ENCODE measurements around the gene AFMID. TPM values are rescaled to one million over a fixed set of nuclear protein-coding genes. Genes with fewer than 3 reads are reported as not detected.

Gene AFMID
- total RNA-seq, 2 experiments from 2014 or later, result 0.42 to 0.60 TPM

GRCh38 chr17:78174870-78175642, 12.1 kb upstream of the AFMID start:
- H3K4me1 Mint-ChIP-seq (ENCODE audit: low read depth), result peaks cover 56% of the 10 kb centered on the region
- CTCF ChIA-PET, result interaction anchor here (1.5 to 4.2 kb wide), 3 partner anchors 38 to 90 kb away, joined by 4 to 49 read pairs (median 11); no protein-coding TSS in a partner anchor

GRCh38 chr17:78175643-78175981, 11.6 kb upstream of the AFMID start:
- Histone ChIP-seq H3K27ac (ENCODE audit: low read depth in 1 of 2, low read length in 2 of 2) (no peak overlapping the region), H3K4me1 (ENCODE audit: insufficient read depth, low read length) (peaks cover 62% of the 10 kb centered on the region), H3K27me3 (ENCODE audit: control insufficient read depth in 1 of 2, insufficient read depth in 2 of 2, low read length in 2 of 2) (no peaks in the 10 kb centered on the region), H3K4me3 (ENCODE audit: low read length) (no peak overlapping the region), H3K36me3 (ENCODE audit: insufficient read depth, low read length) (peaks cover 22% of the 10 kb centered on the region), H3K9me3 (ENCODE audit: control insufficient read depth in 1 of 2, insufficient read depth in 1 of 2, low read length in 2 of 2) (no peaks in the 10 kb centered on the region)
- peaks cover 21% of the 10 kb centered on the region for H3K36me3 Mint-ChIP-seq (ENCODE audit: low read depth)
- ChIA-PET POLR2A (interaction anchor here (0.9 to 3.5 kb wide), 5 partner anchors 36 to 62 kb away, joined by 3 to 32 read pairs (median 16); partner anchors contain the start of gene TMC8), CTCF (interaction anchor here (1.1 to 4.2 kb wide), 3 partner anchors 12 to 91 kb away, joined by 5 to 49 read pairs (median 11); no protein-coding TSS in a partner anchor)
- no peaks in the 10 kb centered on the region for H3K27me3 Mint-ChIP-seq
- intact Hi-C loops (cut with DNase I, micrococcal nuclease), result loop anchor here in 1 of 2 experiments (5.0 kb wide), 1 partner anchor 43 kb away; the partner anchor contains the start of gene TMC8
- no peak for TF ChIP-seq CTCF (IDR thresholded peaks at IDR 0.05)
- H3K27ac Mint-ChIP-seq, result no peak overlapping the region
- H3K4me1 Mint-ChIP-seq (ENCODE audit: low read depth), result peaks cover 50% of the 10 kb centered on the region
- H3K4me3 Mint-ChIP-seq, result no peak overlapping the region
- no peak for DNase-seq
- H3K9me3 Mint-ChIP-seq, result no peaks in the 10 kb centered on the region
- ATAC-seq (ENCODE audit: poor library complexity), result no peak

More at GRCh38 chr17:78174870-78175642, 12.1 kb upstream of the AFMID start:
- POLR2A ChIA-PET, result interaction anchor here (0.9 to 3.6 kb wide), 7 partner anchors 31 to 61 kb away, joined by 3 to 32 read pairs (median 13); partner anchors contain the start of gene TMC8
- no peak overlapping the region for H3K4me3 ChIP-seq (ENCODE audit: low read length)
- no peaks in the 10 kb centered on the region for H3K9me3 Mint-ChIP-seq
- no peak overlapping the region for H3K4me3 Mint-ChIP-seq
- intact Hi-C loops (cut with DNase I, micrococcal nuclease), result loop anchor here (5.0 kb wide), 2 partner anchors 43 to 218 kb away; partner anchors contain the start of genes TMC8 (in 1 of the 2) and TNRC6C (in 1 of the 2)
- no peak overlapping the region for H3K27ac Mint-ChIP-seq
- H3K27me3 ChIP-seq (ENCODE audit: control insufficient read depth in 1 of 2, insufficient read depth in 2 of 2, low read length in 2 of 2), result no peaks in the 10 kb centered on the region
- peaks cover 68% of the 10 kb centered on the region for H3K4me1 ChIP-seq (ENCODE audit: insufficient read depth, low read length)
- peaks cover 21% of the 10 kb centered on the region for H3K36me3 Mint-ChIP-seq (ENCODE audit: low read depth)
- no peak for TF ChIP-seq CTCF (IDR thresholded peaks at IDR 0.05)
- H3K36me3 ChIP-seq (ENCODE audit: insufficient read depth, low read length), result peaks cover 22% of the 10 kb centered on the region
- ATAC-seq (ENCODE audit: poor library complexity) (no peak), DNase-seq (no peak)
- no peak overlapping the region for H3K27ac ChIP-seq (ENCODE audit: low read depth in 1 of 2, low read length in 2 of 2)
- H3K9me3 ChIP-seq (ENCODE audit: control insufficient read depth in 1 of 2, insufficient read depth in 1 of 2, low read length in 2 of 2), result no peaks in the 10 kb centered on the region
- H3K27me3 Mint-ChIP-seq, result no peaks in the 10 kb centered on the region

GRCh38 chr17:78176548-78177025, 10.6 kb upstream of the AFMID start:
- no peak overlapping the region for H3K4me3 Mint-ChIP-seq
- H3K36me3 ChIP-seq (ENCODE audit: insufficient read depth, low read length), result peaks cover 15% of the 10 kb centered on the region
- H3K27ac ChIP-seq (ENCODE audit: low read depth in 1 of 2, low read length in 2 of 2), result no peak overlapping the region
- H3K4me1 Mint-ChIP-seq (ENCODE audit: low read depth), result peaks cover 45% of the 10 kb centered on the region
- ATAC-seq (ENCODE audit: poor library complexity) (peak; percentile 86), DNase-seq (peak; percentile 59 to 88 (median 75))
- no peaks in the 10 kb centered on the region for H3K9me3 Mint-ChIP-seq
- peaks cover 53% of the 10 kb centered on the region for H3K4me1 ChIP-seq (ENCODE audit: insufficient read depth, low read length)
- H3K27me3 Mint-ChIP-seq, result no peaks in the 10 kb centered on the region
- intact Hi-C loops (cut with DNase I, micrococcal nuclease), result loop anchor here (1.0 to 5.0 kb wide), 6 partner anchors 42 to 157 kb away; partner anchors contain the start of gene TMC8 (in 1 of the 2)
- peaks cover 21% of the 10 kb centered on the region for H3K36me3 Mint-ChIP-seq (ENCODE audit: low read depth)
- no peak overlapping the region for H3K27ac Mint-ChIP-seq
- POLR2A ChIA-PET, result interaction anchor here (0.6 to 3.5 kb wide), 11 partner anchors 10 to 91 kb away, joined by 3 to 32 read pairs (median 6); partner anchors contain the start of genes TK1 and TMC8
- H3K4me3 ChIP-seq (ENCODE audit: low read length), result no peak overlapping the region
- no peaks in the 10 kb centered on the region for H3K9me3 ChIP-seq (ENCODE audit: control insufficient read depth in 1 of 2, insufficient read depth in 1 of 2, low read length in 2 of 2)
- H3K27me3 ChIP-seq (ENCODE audit: control insufficient read depth in 1 of 2, insufficient read depth in 2 of 2, low read length in 2 of 2), result no peaks in the 10 kb centered on the region
- CTCF ChIA-PET, result interaction anchor here (0.6 to 4.2 kb wide), 18 partner anchors 9 to 92 kb away, joined by 3 to 49 read pairs (median 4); partner anchors contain the start of gene TMC8
- peak; percentile 87 for TF ChIP-seq CTCF (IDR thresholded peaks at IDR 0.05)

Data from CD4-positive, alpha-beta T cell (primary cell).